ENCODE measurements around the gene CATSPERB.

The CATSPERB gene, protein sequence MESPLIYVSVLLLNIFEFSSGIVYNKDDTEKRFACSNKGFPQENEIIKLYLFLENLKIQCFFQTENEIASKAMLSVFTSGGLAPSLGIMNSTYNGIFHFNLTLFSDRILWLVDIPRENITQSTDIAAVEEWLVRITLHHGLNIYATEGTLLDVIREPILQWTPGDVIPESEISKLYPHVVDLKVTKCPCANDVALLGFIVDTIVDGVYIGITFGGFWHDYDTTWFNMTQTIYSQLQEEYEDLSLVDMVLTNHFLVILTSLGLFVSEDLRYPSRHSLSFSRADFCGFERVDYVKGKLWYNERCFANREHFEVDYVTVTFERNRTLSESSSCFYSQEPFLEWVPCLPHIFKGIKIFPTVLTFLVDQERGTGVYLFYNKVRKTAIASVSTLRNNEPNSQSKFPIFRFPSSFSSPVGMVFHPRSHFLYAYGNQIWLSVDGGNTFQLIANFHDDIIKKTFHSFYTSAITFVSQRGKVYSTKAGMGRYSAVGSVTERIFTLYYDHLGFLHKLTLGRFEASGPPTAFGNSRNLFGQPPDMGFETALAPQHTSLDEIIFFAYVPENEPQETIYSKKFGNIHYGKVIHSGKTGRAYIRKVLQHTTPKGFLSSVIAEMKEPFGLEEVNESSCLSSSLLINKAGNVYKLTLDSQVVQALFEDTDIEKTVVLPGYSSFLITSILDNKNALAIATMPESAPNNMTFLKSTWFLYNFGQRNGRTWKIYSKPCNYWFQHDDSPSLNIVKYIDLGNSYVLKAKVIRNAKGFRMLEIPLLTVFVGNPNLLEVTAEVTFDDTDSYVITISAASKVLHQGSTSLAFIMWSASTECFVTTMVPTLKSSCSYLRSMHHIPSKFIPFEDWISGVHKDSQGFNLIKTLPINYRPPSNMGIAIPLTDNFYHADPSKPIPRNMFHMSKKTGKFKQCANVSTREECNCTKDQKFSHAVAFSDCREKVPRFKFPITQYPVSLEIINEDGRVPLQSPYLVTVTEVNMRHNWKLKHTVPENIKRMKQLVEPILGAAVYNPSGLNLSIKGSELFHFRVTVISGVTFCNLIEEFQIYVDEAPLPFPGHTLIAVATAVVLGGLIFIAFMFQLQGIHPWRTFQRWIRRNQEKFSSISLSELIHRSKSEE

DNA sequence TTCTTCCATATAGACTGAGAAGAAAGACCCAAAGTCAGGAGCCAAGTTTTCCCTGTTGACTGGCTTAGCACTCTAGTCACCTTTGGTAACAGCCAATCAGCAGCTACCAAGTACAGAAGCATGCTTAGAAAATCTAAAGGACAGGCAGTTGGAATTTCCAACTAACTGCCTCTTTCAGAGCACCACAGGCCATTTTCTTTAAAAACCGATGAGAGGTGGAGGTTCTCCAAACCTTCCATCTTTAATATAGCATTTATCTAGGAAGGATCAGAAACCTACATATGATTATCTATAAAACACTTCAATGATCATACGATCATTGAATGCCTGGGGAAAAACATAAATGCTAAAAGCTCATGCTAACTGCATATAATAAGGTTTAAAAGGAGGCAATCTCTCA lies at the start of gene CATSPERB:
CATSPERB (minus strand) TSS at position 101 of the 400 bp plus-strand sequence. CDS start 2,607 bp downstream, outside the sequence.
- Mint-ChIP-seq H3K4me3 (no peak within 1 kb of the TSS), H3K4me1 (peaks cover 4% of the 10 kb centered on the region), H3K9me3 (no peaks in the 10 kb centered on the region), H3K27ac (no peak within 1 kb of the TSS), H3K27me3 (no peaks in the 10 kb centered on the region), H3K36me3 (peaks cover 2% of the 10 kb centered on the region)
- DNase-seq: no peak
- CTCF ChIA-PET: interaction anchor here (0.8 kb wide), 1 partner anchor 179 kb away, joined by 4 read pairs; no protein-coding TSS in a partner anchor

- H3K4me3 Mint-ChIP-seq: no peak overlapping the region
- no peak overlapping the region for H3K27ac Mint-ChIP-seq
- H3K36me3 Mint-ChIP-seq: peaks cover 56% of the 10 kb centered on the region
- H3K9me3 Mint-ChIP-seq: no peaks in the 10 kb centered on the region
- no peak for DNase-seq
- CTCF ChIA-PET: interaction anchor here (1.2 kb wide), 1 partner anchor 131 kb away, joined by 4 read pairs; no protein-coding TSS in a partner anchor
- no peaks in the 10 kb centered on the region for H3K4me1 Mint-ChIP-seq
- H3K27me3 Mint-ChIP-seq: no peaks in the 10 kb centered on the region
Measured at GRCh38 chr14:91780452-91780851, 48.6 kb upstream of the CATSPERB start.

DNA sequence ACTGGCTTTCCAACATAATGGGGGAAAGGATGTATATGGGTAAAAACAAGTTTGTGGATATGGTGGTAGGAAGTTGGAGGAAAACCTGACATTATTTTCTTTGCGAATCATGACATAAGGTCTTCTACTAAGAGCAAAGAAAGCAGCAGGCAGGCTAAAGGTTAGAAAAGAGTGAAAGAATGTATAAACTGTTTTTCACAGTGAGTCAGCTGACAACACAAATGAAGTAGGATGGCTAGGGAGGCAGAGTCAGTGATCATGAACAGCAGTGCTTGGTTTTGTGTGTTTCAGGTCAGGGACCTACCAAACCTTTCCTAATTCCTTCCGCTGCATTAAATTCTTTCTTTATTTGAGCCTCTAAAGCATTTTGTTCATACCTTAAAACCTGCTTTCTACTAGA lies 46.3 kb upstream of the CATSPERB start:
- DNase-seq: no peak
- H3K4me1 Mint-ChIP-seq: peaks cover 15% of the 10 kb centered on the region
- CTCF ChIA-PET: no interaction called here
- H3K9me3 Mint-ChIP-seq: no peaks in the 10 kb centered on the region
- no peaks in the 10 kb centered on the region for H3K27me3 Mint-ChIP-seq
- no peak overlapping the region for H3K4me3 Mint-ChIP-seq
- no peak overlapping the region for H3K27ac Mint-ChIP-seq
- H3K36me3 Mint-ChIP-seq: peaks cover 58% of the 10 kb centered on the region

DNA sequence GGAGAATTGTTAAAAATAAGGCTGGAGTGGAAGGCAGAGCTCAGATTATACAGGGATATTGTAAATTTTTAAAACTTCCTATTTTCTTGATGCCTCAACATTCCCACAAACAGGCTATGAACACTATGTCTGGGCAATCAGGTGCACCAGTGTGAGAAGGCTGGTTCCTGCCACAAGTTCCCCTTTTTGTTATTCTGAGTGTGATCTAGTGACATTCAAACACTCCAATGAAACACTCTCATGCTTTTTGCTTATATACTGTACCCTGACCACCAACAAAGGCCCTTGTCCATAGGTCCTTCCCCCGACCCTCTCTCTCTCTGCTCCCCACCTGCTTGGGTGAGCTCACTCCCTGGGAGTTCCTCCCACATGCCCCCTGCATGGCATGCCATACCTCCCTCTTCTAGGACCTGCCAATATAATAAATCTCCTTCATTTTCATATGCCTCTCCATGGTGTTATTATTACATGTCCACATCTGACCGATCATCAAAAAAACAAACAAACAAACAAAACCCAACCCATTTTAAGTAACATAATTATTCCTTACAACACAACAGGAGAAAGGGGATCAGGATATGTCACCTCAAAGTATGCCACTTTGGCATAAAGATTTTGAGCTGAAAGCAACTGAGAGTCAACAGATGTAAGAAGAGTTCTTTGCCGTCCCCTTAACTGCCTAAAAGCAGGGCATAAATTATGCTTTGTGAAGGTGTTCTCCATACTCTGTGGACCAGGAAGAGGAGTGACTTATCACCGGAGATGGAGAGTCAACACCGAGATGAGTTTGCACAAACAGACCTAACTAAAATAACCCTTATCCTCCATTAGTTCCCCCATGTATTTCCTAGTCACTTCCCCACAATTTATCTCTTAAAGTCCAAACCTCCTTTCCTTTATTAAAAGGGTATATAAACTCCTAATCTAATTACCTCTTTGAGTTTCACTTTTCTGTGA lies 42.5 kb upstream of the CATSPERB start:
- CTCF ChIA-PET: interaction anchor here (0.7 kb wide), 1 partner anchor 137 kb away, joined by 3 read pairs; no protein-coding TSS in a partner anchor
- Mint-ChIP-seq H3K36me3 (peaks cover 58% of the 10 kb centered on the region), H3K9me3 (no peaks in the 10 kb centered on the region), H3K27ac (peak overlapping the region; percentile 0), H3K27me3 (no peaks in the 10 kb centered on the region), H3K4me1 (peaks cover 15% of the 10 kb centered on the region), H3K4me3 (no peak overlapping the region)
- DNase-seq: no peak

DNA sequence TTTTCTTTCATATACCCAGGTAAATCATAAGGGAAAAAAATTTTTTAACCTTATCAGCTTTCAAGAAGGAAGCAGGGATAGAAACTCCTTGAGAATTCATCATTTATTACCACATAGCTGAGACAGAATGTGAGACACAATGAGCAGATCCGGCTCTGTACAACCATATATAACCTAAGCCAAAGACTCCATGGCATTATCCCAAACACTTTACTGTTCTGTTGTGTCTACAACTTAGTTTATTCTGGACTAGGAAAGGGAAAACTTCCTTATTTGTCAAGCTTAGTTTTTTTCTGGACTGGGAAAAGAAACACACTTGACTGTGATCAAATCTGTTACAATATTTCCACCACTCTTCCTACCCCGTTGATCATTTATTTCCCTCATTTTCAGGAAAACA lies 38.3 kb upstream of the CATSPERB start:
- no peak overlapping the region for H3K27ac Mint-ChIP-seq
- no peak for DNase-seq
- H3K27me3 Mint-ChIP-seq: no peaks in the 10 kb centered on the region
- no peak overlapping the region for H3K4me3 Mint-ChIP-seq
- CTCF ChIA-PET: no interaction called here
- peaks cover 49% of the 10 kb centered on the region for H3K36me3 Mint-ChIP-seq
- H3K9me3 Mint-ChIP-seq: no peaks in the 10 kb centered on the region
- H3K4me1 Mint-ChIP-seq: peaks cover 15% of the 10 kb centered on the region

- Mint-ChIP-seq H3K27me3 (peaks cover 6% of the 10 kb centered on the region), H3K4me3 (no peak overlapping the region), H3K9me3 (peaks cover 10% of the 10 kb centered on the region), H3K36me3 (peaks cover 31% of the 10 kb centered on the region), H3K4me1 (no peaks in the 10 kb centered on the region), H3K27ac (no peak overlapping the region)
- CTCF ChIA-PET: no interaction called here
- no peak for DNase-seq
Measured at GRCh38 chr14:91755570-91756295, 23.8 kb upstream of the CATSPERB start.

DNA sequence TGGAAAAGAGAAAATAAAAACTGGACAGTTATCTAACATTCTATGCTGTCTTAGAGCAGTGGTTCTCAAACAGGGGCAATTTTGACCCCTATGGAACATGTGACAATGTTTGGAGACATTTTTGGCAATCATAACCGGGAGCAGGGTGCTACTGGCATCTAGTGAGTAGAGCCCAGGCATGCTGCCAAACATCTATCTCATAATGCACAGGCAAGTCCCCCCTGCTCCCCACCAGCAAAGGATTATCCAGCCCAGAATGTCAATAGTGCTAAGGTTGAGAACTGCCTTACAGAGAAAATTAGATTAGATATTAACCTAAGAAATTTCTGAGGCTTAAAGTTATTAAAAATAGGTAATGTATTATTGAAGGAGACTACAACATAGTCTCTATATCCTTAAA lies 22.9 kb upstream of the CATSPERB start:
- H3K36me3 Mint-ChIP-seq: peaks cover 23% of the 10 kb centered on the region
- DNase-seq: no peak
- no peaks in the 10 kb centered on the region for H3K4me1 Mint-ChIP-seq
- no peak overlapping the region for H3K27ac Mint-ChIP-seq
- CTCF ChIA-PET: no interaction called here
- peaks cover 4% of the 10 kb centered on the region for H3K9me3 Mint-ChIP-seq
- H3K4me3 Mint-ChIP-seq: no peak overlapping the region
- H3K27me3 Mint-ChIP-seq: peaks cover 7% of the 10 kb centered on the region

- no peak overlapping the region for H3K27ac Mint-ChIP-seq
- no peak for DNase-seq
- CTCF ChIA-PET: interaction anchor here (1.1 kb wide), 1 partner anchor 35 kb away, joined by 3 read pairs; no protein-coding TSS in a partner anchor
Measured at GRCh38 chr14:91754185-91754584, 22.3 kb upstream of the CATSPERB start.

DNA sequence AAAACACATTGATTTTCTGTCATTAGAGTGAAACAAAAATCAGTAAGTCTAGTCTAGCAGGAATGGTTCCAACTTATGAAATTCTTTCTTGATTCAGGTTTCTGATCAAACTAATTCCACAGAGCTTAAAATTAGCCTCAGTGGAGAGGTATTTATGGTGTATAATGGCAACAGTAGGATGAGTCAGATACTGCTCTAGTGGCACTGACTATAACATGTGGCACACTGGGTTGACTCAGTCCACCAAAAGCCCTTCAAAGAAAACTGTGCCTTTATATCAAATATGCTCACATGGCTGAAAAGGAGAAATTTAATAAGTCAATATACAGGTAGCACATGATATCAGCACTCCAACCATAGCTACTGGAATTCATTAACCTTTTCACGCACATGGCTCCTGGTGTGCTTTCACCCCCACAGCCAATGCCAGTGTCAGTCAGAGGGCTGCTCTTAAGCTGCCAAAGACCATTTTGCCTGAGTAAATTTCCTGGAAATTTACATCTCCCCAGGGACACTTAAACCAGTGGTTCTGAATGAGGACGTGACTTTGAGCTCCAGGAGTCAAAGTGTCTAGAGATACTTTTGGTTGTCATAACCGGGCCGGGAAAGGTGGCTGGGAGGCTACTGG lies 21.7 kb upstream of the CATSPERB start:
- Mint-ChIP-seq H3K9me3 (no peaks in the 10 kb centered on the region), H3K27ac (no peak overlapping the region), H3K36me3 (peaks cover 18% of the 10 kb centered on the region), H3K4me1 (no peaks in the 10 kb centered on the region), H3K27me3 (peaks cover 7% of the 10 kb centered on the region), H3K4me3 (no peak overlapping the region)
- no peak for DNase-seq
- CTCF ChIA-PET: interaction anchor here (1.1 kb wide), 1 partner anchor 34 kb away, joined by 3 read pairs; no protein-coding TSS in a partner anchor

More at GRCh38 chr14:91754185-91754584, 22.3 kb upstream of the CATSPERB start:
- Mint-ChIP-seq H3K27me3 (peaks cover 7% of the 10 kb centered on the region), H3K4me3 (no peak overlapping the region), H3K9me3 (no peaks in the 10 kb centered on the region), H3K36me3 (peaks cover 19% of the 10 kb centered on the region), H3K4me1 (no peaks in the 10 kb centered on the region)

DNA sequence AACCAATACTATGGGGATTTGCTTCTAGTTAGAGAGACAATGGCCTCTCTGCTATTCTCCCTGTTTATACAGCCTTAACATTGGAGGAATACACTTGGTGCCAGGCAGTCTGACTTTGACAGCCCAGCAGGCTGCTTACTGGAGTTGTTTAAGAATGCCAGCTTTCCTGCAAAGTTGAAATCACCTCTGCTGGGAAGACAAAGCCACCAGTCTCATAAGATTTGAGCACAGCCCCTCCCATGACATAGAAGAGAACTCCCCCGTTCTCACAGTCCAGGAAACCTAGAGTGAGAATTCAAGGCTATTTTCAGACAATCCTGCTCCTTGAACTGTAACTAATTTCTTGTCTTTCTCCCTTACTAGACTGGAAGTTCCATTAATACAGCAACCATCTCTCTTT lies 21.1 kb upstream of the CATSPERB start:
- peaks cover 14% of the 10 kb centered on the region for H3K36me3 Mint-ChIP-seq
- no peaks in the 10 kb centered on the region for H3K9me3 Mint-ChIP-seq
- H3K27ac Mint-ChIP-seq: no peak overlapping the region
- H3K4me1 Mint-ChIP-seq: no peaks in the 10 kb centered on the region
- CTCF ChIA-PET: no interaction called here
- peaks cover 7% of the 10 kb centered on the region for H3K27me3 Mint-ChIP-seq
- no peak overlapping the region for H3K4me3 Mint-ChIP-seq
- DNase-seq: no peak

DNA sequence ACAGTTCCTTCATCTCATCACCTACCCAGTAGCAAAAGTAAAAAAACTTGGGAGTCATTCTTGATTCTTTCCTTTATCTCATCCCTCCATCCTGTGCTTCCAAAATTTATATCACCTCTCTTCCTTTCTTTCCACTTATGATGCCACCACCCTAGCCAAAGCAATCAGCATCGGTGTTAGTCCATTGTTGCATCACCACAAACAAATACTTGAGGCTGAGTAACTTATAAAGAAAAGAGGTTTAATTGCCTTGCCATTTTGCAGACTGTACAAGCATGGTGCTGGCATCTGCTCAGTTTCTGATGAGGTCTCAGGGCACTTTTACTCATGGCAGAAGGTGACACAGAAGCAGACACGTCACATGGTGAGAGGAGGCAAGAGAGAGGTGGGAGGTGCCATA lies 19.8 kb upstream of the CATSPERB start:
- CTCF ChIA-PET: no interaction called here
- peaks cover 10% of the 10 kb centered on the region for H3K36me3 Mint-ChIP-seq
- H3K27me3 Mint-ChIP-seq: peaks cover 7% of the 10 kb centered on the region
- no peaks in the 10 kb centered on the region for H3K4me1 Mint-ChIP-seq
- no peak overlapping the region for H3K4me3 Mint-ChIP-seq
- H3K27ac Mint-ChIP-seq: no peak overlapping the region
- no peaks in the 10 kb centered on the region for H3K9me3 Mint-ChIP-seq
- DNase-seq: no peak

DNA sequence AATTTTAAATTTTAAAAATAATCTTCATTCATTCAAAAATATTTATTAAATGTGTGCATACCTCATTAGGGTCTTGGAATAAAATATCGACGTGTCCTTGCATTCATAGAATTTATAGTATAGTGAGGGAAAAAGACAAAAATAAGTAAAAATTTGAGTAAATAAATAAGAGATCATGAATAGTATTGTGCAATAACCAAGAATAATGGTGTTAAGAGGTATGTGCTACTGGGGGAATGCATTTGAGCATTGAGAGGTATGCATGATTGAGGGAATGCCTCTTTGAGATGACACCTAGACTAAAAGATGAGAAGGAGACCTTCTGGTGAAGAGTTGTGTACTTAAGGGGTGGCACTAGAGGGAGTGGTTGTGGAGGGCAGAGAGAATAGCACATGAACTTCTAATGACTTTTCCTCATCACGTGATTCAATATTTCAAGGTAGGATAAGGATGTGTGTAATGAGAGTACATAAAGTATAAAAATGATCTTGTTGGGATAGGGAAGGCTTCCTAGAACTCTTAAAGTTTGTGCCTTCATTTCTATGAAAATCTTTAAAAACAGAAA lies 18.8 kb upstream of the CATSPERB start:
- Mint-ChIP-seq H3K27me3 (peaks cover 7% of the 10 kb centered on the region), H3K9me3 (no peaks in the 10 kb centered on the region), H3K4me1 (no peaks in the 10 kb centered on the region), H3K27ac (no peak overlapping the region), H3K4me3 (no peak overlapping the region), H3K36me3 (peaks cover 10% of the 10 kb centered on the region)
- CTCF ChIA-PET: no interaction called here
- DNase-seq: no peak

All from activated naive CD4-positive, alpha-beta T cell treated with anti-CD3 and anti-CD28 coated beads, Interleukin-2, amount 10 ng/mL, durations not matched to agents 7 days and 5 days (primary cell).